NCI-H1417 treated with DMSO at 0.1 percent for 48 hours (cell line): ENCODE data around the gene MYLK4.

Experiments
- DNase-seq: peaks from one replicate; lab custom pipeline; 2025; lab: John Stamatoyannopoulos, UW

MYLK4 gene

GRCh38 chr6:2630359-2630758, 120.4 kb downstream of the MYLK4 start:
- DNase-seq: no peak

- no peak for DNase-seq
These were observed 124.3 kb downstream of the MYLK4 start for GRCh38 chr6:2626401-2626800.

- no peak for DNase-seq
These were observed 125.1 kb downstream of the MYLK4 start for GRCh38 chr6:2625581-2625980.

GRCh38 chr6:2624177-2624576, 126.5 kb downstream of the MYLK4 start:
- no peak for DNase-seq

GRCh38 chr6:2623295-2623694, 127.4 kb downstream of the MYLK4 start:
- DNase-seq: no peak

GRCh38 chr6:2622671-2623070, 128.1 kb downstream of the MYLK4 start:
- no peak for DNase-seq

GRCh38 chr6:2619651-2620050, 131.1 kb downstream of the MYLK4 start:
- DNase-seq: no peak

GRCh38 chr6:2617729-2618128, 133.0 kb downstream of the MYLK4 start:
- DNase-seq: no peak

GRCh38 chr6:2616811-2617210, 133.9 kb downstream of the MYLK4 start:
- no peak for DNase-seq

- no peak for DNase-seq
These were observed 135.5 kb downstream of the MYLK4 start for GRCh38 chr6:2615251-2615650.

GRCh38 chr6:2614846-2615245, 135.9 kb downstream of the MYLK4 start:
- DNase-seq: no peak

GRCh38 chr6:2614155-2614554, 136.6 kb downstream of the MYLK4 start:
- no peak for DNase-seq
